ENCODE data around the gene CHRM1. TPM values are rescaled to one million over a fixed set of nuclear protein-coding genes. Genes with fewer than 3 reads are reported as not detected.

CHRM1 gene
- total RNA-seq, 1 experiment from 2014 or later = not detected

- Histone ChIP-seq H2AK5ac (ENCODE audit: insufficient read length, low read length) (no peak overlapping the region), H3K9me3 (ENCODE audit: control insufficient read depth, low read depth, low read length) (no peaks in the 10 kb centered on the region), H3K4ac (ENCODE audit: low read depth, low read length) (no peak overlapping the region), H4K8ac (replicated peaks; ENCODE audit: insufficient read length, low read depth, low read length) (peak overlapping the region; percentile 27), H3K79me2 (ENCODE audit: insufficient read depth, low read length) (no peaks in the 10 kb centered on the region), H2BK15ac (ENCODE audit: low read depth, low read length) (no peak overlapping the region), H3K18ac (ENCODE audit: insufficient read length, low read depth, low read length) (peak overlapping the region; percentile 80), H4K20me1 (ENCODE audit: control insufficient read depth, insufficient read depth, insufficient read length) (no peaks in the 10 kb centered on the region), H3K9ac (ENCODE audit: extremely low read depth, insufficient read length, low read length) (no peak overlapping the region), H3K14ac (ENCODE audit: insufficient read depth, low read length) (peak overlapping the region; percentile 92), H3K4me2 (ENCODE audit: insufficient read depth, insufficient read length, low read length) (peak overlapping the region; percentile 36), H3K23me2 (ENCODE audit: insufficient read length, low read depth, low read length, poor library complexity, severe bottlenecking) (no peaks in the 10 kb centered on the region), H4K91ac (ENCODE audit: insufficient read length, low read depth, low read length) (no peak overlapping the region), H2AFZ (ENCODE audit: low read length) (no peak overlapping the region), H3K27me3 (ENCODE audit: insufficient read depth, low read length) (no peaks in the 10 kb centered on the region; the same call in 1 of the 2 replicates), H3K79me1 (ENCODE audit: insufficient read depth, low read depth, low read length, poor library complexity, severe bottlenecking) (no peaks in the 10 kb centered on the region), H4K5ac (ENCODE audit: insufficient read length, low read depth, low read length) (peak overlapping the region; percentile 9), H3K4me1 (ENCODE audit: insufficient read depth, low read length) (peaks cover 3% of the 10 kb centered on the region; the same call in 1 of the 2 replicates), H3K27ac (ENCODE audit: insufficient read length, low read depth, low read length) (no peak overlapping the region), H3K23ac (ENCODE audit: insufficient read length, low read depth, low read length) (no peak overlapping the region), H2BK5ac (ENCODE audit: insufficient read length, low read length) (no peak overlapping the region), H3T11ph (ENCODE audit: low read length) (no peak overlapping the region), H2BK120ac (ENCODE audit: low read depth, low read length, poor library complexity, severe bottlenecking) (no peak overlapping the region), H2BK20ac (ENCODE audit: low read depth, low read length, poor library complexity, severe bottlenecking) (no peak overlapping the region), H2BK12ac (ENCODE audit: insufficient read length, low read depth, low read length) (peak overlapping the region; percentile 6), H3K56ac (ENCODE audit: insufficient read length, low read depth, low read length) (no peak overlapping the region)
- TF ChIP-seq CTCF (conservative IDR thresholded peaks at IDR 0.05) = peak; percentile 79
- Mint-ChIP-seq H3K4me1 (peaks cover 21 to 31% of the 10 kb centered on the region in 2 experiments), H3K36me3 (ENCODE audit: insufficient read depth in 1 of 3, low read depth in 3 of 3) (peaks cover 0 to 6% (median 0%) of the 10 kb centered on the region in 3 experiments; a peak in 1 of 7 replicates), H3K27ac (peak overlapping the region in 2 of 3 experiments; percentile 55 to 85; a peak in 2 of 7 replicates), H3K27me3 (ENCODE audit: low read depth) (peaks cover 13% of the 10 kb centered on the region), H3K4me3 (peak overlapping the region in 1 of 2 experiments; percentile 45; a peak in 3 of 5 replicates), H3K9me3 (peaks cover 2 to 5% of the 10 kb centered on the region in 2 experiments; a peak in 2 of 5 replicates)
- WGBS (ENCODE audit: extremely low coverage, insufficient read length, low lambda C conversion rate) = no CpG with 5 or more reads among the region's 24 CpGs
- peak; percentile 97 for DNase-seq
Observed at GRCh38 chr11:62909107-62909894, 11.9 kb downstream of the CHRM1 start.
